GM10266 (cell line): ENCODE data around the gene GGA2.
A peak's percentile ranks its signal among the peaks of the same experiment; 100 is the strongest.
"Not testable (repeated sequence)": the region's sequence is repeated elsewhere in the genome, so short reads cannot be mapped to it uniquely, and the experiment has no call there.

Source experiments
- DNase-seq: peaks from one replicate; pipeline ENCODE4 v3.0.0; 2012; ENCODE audit errors: extremely low spot score
- TF ChIP-seq, protein P1 (sequence below): IDR thresholded peaks from 2 replicates; pipeline ENCODE4 v1.5.1; 2012; ENCODE audit warnings: mild to moderate bottlenecking, low read depth; ENCODE audit not compliant: control insufficient read depth, insufficient read depth; ENCODE audit errors: missing control alignments

The GGA2 gene

DNA sequence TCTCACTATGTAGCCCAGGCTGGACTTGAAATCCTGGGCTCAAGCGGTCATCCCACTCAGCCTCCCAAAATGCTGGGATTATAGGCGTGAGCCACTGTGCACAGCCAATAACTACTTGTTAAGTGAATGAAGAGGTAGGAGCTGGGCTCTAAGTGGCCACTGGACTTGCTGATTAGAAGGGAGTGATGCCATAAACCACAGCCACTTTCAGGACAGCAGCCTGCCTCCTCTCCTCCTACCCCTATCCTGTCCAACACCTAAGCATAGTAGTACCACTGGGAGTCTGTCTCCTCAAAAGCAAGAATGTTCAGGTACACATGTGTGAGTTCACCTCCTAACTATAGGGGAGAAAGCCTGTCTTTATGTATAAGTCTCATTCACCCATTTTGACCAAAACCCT is 45.1 kb downstream of the GGA2 start:
- DNase-seq = no peak
- TF ChIP-seq, protein P1, sequence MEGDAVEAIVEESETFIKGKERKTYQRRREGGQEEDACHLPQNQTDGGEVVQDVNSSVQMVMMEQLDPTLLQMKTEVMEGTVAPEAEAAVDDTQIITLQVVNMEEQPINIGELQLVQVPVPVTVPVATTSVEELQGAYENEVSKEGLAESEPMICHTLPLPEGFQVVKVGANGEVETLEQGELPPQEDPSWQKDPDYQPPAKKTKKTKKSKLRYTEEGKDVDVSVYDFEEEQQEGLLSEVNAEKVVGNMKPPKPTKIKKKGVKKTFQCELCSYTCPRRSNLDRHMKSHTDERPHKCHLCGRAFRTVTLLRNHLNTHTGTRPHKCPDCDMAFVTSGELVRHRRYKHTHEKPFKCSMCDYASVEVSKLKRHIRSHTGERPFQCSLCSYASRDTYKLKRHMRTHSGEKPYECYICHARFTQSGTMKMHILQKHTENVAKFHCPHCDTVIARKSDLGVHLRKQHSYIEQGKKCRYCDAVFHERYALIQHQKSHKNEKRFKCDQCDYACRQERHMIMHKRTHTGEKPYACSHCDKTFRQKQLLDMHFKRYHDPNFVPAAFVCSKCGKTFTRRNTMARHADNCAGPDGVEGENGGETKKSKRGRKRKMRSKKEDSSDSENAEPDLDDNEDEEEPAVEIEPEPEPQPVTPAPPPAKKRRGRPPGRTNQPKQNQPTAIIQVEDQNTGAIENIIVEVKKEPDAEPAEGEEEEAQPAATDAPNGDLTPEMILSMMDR = no peak

DNA sequence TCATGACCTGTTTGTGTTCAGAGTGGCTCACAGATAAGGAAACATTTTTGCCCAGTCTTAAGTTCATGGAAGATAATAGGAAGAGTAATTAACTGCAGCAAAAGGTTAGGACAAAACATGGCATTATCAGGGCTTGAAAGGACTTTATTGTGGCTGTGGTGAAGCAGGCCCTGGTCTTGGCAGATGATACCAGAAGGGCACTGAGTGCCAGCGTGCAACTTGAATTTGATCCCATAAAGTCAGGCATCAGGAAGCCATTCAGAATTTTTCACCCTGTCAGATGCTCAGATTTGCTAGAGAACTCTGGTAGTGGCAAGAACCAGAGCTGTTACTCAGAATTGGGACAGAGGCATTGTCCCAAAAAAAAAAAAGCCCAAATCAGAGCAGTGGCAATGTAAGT is 46.1 kb downstream of the GGA2 start:
- TF ChIP-seq, protein P1 = no peak
- no peak for DNase-seq

DNA sequence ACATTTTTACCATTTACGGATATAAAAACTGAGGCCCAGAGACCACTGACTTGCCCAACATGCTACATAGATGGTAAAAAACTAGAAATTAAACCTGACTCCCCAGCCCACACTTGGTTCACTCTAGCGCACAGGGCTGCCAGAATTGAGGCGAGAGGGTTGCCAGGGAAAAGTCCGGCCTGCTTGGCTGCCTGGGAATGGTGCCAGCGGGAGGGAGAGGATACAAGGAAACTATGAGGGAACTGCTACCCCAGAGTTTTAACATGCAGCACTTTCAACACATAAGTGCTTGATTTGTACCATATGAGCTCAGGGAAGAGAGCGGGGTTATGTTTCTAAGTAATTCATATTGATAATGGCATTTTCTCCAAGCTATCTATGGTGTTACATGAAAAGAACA is 47.3 kb downstream of the GGA2 start:
- DNase-seq = not testable (repeated sequence)

DNA sequence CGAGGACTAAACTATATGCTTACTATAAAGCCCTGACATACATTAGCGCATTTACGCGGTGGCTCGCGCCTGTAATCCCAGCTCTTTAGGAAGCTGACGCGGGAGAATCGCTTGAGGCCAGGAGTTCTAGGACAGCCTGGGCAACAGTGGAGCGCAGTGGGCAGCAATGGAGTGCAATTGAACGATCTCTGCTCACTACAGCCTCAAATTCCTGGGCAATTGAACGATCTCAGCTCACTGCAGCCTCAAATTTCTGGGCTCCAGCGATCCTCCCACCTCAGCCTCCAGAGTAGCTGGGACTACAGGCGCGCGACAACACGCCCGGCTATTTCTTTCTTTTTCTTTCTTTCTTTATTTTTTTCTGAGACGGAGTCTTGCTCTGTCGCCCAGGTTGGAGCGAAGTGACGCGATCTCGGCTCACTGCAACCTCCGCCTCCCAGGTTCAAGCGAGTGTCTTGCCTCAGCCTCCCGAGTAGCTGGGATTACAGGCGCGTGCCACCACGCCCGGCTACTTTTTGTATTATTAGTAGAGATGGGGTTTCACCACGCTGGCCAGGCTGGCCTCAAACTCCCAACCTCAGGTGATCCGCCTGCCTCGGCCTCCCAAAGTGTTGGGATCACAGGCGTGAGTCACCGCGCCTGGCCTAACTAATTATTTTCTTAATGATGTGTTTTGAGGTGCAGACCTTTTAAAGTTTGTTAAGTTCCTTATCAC is 56.8 kb downstream of the GGA2 start:
- TF ChIP-seq, protein P1 = no peak
- DNase-seq = no peak

DNA sequence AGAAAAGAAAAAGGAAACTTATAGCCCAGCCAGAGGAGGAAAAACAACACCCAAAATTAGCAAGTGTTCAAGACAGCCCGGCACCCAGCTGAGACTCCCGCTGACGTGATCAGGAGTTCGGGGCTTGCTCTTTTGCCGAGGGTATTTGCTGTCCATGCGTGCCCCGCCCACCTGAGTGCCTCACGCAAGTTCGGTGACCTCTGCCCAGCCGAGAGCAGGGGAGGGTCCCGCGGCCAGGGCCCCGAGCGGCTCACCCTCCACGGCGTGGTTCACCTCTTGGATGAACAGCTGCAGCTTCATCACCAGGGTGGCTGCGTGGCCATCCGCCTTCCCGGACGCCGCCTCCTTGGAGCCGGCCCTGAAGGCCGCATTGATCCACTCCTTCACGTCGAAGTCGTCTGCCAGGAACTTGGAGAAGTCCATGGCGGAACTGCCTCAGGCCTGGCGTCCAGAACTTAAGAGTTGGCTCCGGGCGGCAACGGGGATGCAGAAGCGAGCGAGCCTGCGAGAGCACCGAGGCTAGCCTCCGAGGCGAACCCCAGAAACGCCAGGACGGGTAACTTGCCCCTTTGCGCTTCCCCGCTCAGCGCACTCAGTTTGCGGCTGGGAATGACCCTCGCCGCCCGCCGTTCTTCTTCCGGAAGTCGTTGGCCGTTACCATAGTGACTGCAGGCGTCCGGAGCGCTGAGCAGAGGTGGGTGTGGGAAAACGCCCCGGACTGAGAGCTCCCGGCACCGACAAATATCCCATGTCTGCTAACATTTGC is 57.5 kb downstream of the GGA2 start, which contains the start of gene COG7:
COG7 (minus strand) TSS at position 618 of the 766 bp plus-strand sequence; CDS start at position 423, 195 bp downstream.
- TF ChIP-seq, protein P1 = no peak
- peak; percentile 80 for DNase-seq

DNA sequence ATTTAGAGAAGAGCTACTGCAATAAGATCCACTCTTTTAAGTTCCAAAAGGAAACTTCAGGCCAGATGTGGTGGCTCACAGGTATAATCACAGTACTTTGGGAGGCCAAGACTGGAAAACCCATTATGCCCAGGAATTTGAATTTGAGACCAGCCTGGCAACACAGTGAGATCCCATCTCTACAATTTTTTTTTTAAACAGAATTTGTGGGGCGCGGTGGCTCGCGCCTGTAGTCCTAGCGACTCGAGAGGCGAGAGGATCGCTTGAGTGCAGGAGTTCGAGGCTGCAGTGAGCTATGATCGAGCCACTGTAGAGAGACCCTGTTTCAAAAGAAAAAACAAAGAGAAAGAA is 58.1 kb downstream of the GGA2 start:
- no peak for DNase-seq
- TF ChIP-seq, protein P1 = no peak

DNA sequence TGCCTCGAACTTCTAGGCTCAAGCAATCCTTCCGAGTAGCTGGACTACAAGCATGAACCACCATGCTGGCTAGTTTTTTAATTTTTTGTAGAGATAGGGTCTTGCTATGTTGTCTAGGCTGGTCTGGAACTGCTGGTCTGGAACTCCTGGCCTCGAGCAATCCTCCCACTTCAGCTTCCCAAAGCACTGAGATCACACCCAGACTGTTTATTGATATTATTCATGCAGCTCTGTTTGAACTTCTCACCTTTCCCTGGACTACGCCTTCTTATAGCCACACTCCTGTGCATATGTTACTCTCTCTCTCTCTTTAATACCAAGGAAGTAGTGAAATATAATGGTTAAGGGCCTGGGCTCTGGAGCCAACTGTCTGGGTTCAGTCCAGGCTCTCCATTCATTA is 61.9 kb downstream of the GGA2 start:
- TF ChIP-seq, protein P1 = no peak
- DNase-seq = no peak

DNA sequence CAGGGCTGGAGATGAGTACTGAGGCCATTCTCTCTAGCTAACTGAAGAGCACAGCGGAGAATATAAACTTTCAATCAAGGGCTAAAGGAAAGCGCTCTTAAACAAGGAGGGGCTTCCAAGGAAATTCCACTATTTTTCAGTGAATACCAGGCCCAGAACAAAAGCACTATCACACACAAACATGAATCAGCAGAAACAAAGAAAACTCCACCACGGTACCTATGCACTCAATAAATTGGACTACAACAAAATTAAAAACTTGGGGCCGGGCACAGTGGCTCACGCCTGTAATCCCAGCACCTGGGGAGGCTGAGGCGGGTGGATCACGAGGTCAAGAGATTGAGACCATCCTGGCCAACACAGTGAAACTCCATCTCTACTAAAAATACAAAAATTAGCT is 72.8 kb downstream of the GGA2 start:
- not testable (repeated sequence) for DNase-seq
